Nephron progenitor cell (in vitro differentiated cells): ENCODE results near the gene LUZP2.

Experiments
- DNase-seq: peaks from one replicate; pipeline ENCODE4 v3.0.0; 2021
- H3K27ac Mint-ChIP-seq: 2 replicates; pipeline ENCODE4 v1.8.0; 2021; ENCODE audit warnings: mild to moderate bottlenecking, moderate library complexity, mixed read lengths
- H3K27me3 Mint-ChIP-seq: 2 replicates; pipeline ENCODE4 v1.8.0; 2021; ENCODE audit warnings: mild to moderate bottlenecking, low read depth, mixed read lengths; ENCODE audit not compliant: poor library complexity
- H3K36me3 Mint-ChIP-seq: 2 replicates; pipeline ENCODE4 v1.8.0; 2021; ENCODE audit warnings: low read depth, mixed read lengths
- H3K4me1 Mint-ChIP-seq: 2 replicates; pipeline ENCODE4 v1.8.0; 2021; ENCODE audit warnings: mixed read lengths
- H3K4me3 Mint-ChIP-seq: 2 replicates; pipeline ENCODE4 v1.8.0; 2021; ENCODE audit warnings: mild to moderate bottlenecking, moderate library complexity, mixed read lengths
- H3K9me3 Mint-ChIP-seq: 2 replicates; pipeline ENCODE4 v1.8.0; 2021; ENCODE audit warnings: mild to moderate bottlenecking, moderate library complexity, mixed read lengths
- TF ChIP-seq, protein P1 (sequence below): fragments of 200-600 bp; sonication (generic); IDR thresholded peaks from 2 replicates; pipeline ENCODE4 v1.5.0; 2021; ENCODE audit warnings: antibody characterized with exemption

Gene LUZP2

GRCh38 chr11:24594401-24594800 lies 97.5 kb downstream of the LUZP2 start:
- no peak for DNase-seq
- TF ChIP-seq, protein P1, sequence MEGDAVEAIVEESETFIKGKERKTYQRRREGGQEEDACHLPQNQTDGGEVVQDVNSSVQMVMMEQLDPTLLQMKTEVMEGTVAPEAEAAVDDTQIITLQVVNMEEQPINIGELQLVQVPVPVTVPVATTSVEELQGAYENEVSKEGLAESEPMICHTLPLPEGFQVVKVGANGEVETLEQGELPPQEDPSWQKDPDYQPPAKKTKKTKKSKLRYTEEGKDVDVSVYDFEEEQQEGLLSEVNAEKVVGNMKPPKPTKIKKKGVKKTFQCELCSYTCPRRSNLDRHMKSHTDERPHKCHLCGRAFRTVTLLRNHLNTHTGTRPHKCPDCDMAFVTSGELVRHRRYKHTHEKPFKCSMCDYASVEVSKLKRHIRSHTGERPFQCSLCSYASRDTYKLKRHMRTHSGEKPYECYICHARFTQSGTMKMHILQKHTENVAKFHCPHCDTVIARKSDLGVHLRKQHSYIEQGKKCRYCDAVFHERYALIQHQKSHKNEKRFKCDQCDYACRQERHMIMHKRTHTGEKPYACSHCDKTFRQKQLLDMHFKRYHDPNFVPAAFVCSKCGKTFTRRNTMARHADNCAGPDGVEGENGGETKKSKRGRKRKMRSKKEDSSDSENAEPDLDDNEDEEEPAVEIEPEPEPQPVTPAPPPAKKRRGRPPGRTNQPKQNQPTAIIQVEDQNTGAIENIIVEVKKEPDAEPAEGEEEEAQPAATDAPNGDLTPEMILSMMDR, result no peak
- Mint-ChIP-seq H3K27ac (no peak overlapping the region), H3K36me3 (no peaks in the 10 kb centered on the region), H3K9me3 (no peaks in the 10 kb centered on the region), H3K27me3 (no peaks in the 10 kb centered on the region), H3K4me3 (no peak overlapping the region), H3K4me1 (no peaks in the 10 kb centered on the region)

DNA sequence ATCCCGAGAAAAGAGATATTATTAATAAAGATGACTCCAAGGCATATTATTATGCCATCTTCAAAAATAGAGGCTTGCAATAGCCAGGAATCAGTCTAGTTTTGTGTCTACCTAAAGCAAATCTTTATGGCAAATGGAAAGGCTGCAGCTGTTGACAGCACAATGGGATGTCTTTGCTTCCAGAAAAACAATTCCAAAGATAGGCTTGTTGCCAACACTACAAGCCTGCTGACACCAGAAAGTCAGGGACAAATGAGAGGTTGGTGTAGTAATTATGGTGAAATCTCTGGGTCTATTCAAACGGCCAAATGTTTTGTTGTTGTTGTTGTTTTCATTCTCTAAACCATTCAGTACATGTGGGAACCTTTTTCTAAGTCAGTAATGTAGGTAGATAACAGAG lies 101.8 kb downstream of the LUZP2 start:
- Mint-ChIP-seq H3K27me3 (no peaks in the 10 kb centered on the region), H3K4me3 (no peak overlapping the region), H3K36me3 (no peaks in the 10 kb centered on the region), H3K9me3 (no peaks in the 10 kb centered on the region), H3K4me1 (no peaks in the 10 kb centered on the region), H3K27ac (no peak overlapping the region)
- DNase-seq, result no peak
- TF ChIP-seq, protein P1, result no peak

DNA sequence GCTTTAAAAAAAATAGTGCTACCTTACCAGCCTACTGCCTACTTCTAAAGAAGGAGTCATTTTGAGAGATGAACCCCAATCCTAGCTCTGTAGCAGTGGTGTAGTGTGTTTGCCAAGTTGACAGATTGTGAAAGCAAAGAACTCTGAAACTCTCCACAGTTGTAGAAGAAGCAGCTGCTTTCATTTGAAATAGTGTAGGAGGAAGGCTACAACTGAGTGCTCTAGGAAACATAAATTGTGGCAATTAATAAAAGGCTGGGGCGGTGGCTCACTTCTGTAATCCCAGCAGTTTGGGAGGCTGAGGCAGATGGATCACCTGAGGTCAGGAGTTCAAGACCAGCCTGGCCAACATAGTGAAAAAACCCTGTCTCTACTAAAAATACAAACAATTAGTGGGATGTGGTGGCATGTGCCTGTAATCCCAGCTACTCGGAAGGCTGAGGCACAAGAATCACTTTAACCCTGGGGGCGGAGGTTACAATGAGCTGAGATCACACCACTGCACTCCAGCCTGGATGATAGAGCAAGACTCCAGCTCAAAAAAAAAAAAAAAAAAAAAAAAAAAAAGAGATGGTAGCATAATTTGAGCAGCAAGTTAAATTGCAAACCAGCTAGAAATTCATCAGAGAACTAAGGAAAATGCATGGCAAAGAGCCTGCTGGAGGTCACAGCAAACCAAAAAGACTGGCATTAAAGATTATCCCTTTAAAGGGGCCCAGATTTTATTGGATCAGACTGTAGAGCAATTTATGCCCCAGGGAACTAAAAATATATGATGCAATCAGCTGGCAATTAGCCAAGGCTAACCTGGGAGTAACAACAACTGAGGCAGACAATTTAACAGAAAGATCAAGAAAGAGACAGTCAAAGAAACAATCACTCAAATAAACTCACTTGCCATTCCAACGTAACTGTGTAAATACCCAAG lies 112.6 kb downstream of the LUZP2 start:
- Mint-ChIP-seq H3K4me3 (no peak overlapping the region), H3K27me3 (peaks cover 6% of the 10 kb centered on the region), H3K27ac (peak overlapping the region; percentile 93), H3K9me3 (no peaks in the 10 kb centered on the region), H3K4me1 (peaks cover 16% of the 10 kb centered on the region), H3K36me3 (no peaks in the 10 kb centered on the region)
- DNase-seq, result peak; percentile 2
- TF ChIP-seq, protein P1, result no peak

GRCh38 chr11:24615451-24616160 lies 118.8 kb downstream of the LUZP2 start:
- H3K4me1 Mint-ChIP-seq, result no peaks in the 10 kb centered on the region
- H3K27me3 Mint-ChIP-seq, result peaks cover 6% of the 10 kb centered on the region
- no peaks in the 10 kb centered on the region for H3K9me3 Mint-ChIP-seq
- no peak overlapping the region for H3K4me3 Mint-ChIP-seq
- H3K27ac Mint-ChIP-seq, result no peak overlapping the region
- H3K36me3 Mint-ChIP-seq, result no peaks in the 10 kb centered on the region
- no peak for DNase-seq
- TF ChIP-seq, protein P1, result no peak

DNA sequence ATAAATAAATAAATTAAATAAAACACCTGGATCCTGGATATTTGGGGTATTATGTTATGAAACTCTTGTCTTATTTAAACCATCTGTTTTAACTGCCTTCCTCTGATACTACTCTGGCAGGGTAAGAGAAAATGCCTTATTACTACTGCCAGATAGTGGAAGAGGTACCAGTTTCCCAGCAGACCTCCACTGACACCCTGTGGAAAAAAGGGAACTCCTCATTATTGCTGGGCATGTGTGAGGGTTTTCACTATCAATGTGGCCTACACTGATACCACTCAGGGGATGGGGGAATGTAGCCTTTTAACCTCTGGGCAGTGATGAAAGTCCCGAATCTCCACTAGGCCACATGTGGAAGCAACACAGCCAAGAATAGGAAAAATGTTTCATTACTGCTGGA lies 121.0 kb downstream of the LUZP2 start:
- Mint-ChIP-seq H3K4me3 (no peak overlapping the region), H3K9me3 (no peaks in the 10 kb centered on the region), H3K27ac (no peak overlapping the region), H3K27me3 (peaks cover 6% of the 10 kb centered on the region), H3K4me1 (peaks cover 20% of the 10 kb centered on the region), H3K36me3 (no peaks in the 10 kb centered on the region)
- TF ChIP-seq, protein P1, result no peak
- DNase-seq, result no peak
